Spleen (tissue), 7 donors: Measurements from ENCODE around the gene DMD.

Source experiments
- CTCF ChIP-seq, 11 experiments: fragments of 200-600 bp in 7 of 11; fragments of 450-650 bp in 4 of 11; sonication (generic) in 4 of 11; IDR thresholded peaks in 8 of 11; conservative IDR thresholded peaks in 3 of 11; 1 replicate in 7 of 11; 2 replicates in 4 of 11; pipeline versions ENCODE4 v1.4.0 to v1.8.0; 2016 to 2021; ENCODE audit warnings: antibody characterized with exemption in 11 of 11, inconsistent platforms in 4 of 11, mild to moderate bottlenecking in 1 of 11
- POLR2A ChIP-seq, 3 donors: fragments of 450-650 bp; IDR thresholded peaks; one replicate each; pipeline ENCODE4 v1.5.1; 2017; ENCODE audit warnings: antibody characterized with exemption in 3 of 3, mild to moderate bottlenecking in 1 of 3
- POLR2AphosphoS5 ChIP-seq, 3 donors: sonication (generic); formaldehyde crosslinking; IDR thresholded peaks; one replicate each; pipeline ENCODE4 v1.5.1; 2017; ENCODE audit warnings: antibody characterized with exemption in 3 of 3
- donor health status: DM: no; HTN: no; CAD: no; lungs with moderate emphysema.
- donor health status: DM: no; HTN: no; CAD: no.
- donor health status: DM: no; HTN: no; CAD: no.

GRCh38 chrX:31604629-31605221, 1606.6 kb downstream of the DMD start:
- no peak for TF ChIP-seq CTCF (IDR thresholded peaks at IDR 0.05 in 8 of 11, conservative IDR thresholded peaks at IDR 0.05 in 3 of 11)
- no peak for TF ChIP-seq POLR2A (IDR thresholded peaks at IDR 0.05)
- no peak for TF ChIP-seq POLR2AphosphoS5 (IDR thresholded peaks at IDR 0.05)
